Thyroid gland (tissue), 4 donors: ENCODE results near the gene MRPS14.
"Not testable (repeated sequence)": the region's sequence is repeated elsewhere in the genome, so short reads cannot be mapped to it uniquely, and the experiment has no call there.

ENCODE experiments used
- POLR2A ChIP-seq, 2 donors: fragments of 450-650 bp; IDR thresholded peaks; one replicate each; pipeline ENCODE4 v1.6.1; 2017; ENCODE audit warnings: antibody characterized with exemption in 2 of 2, mild to moderate bottlenecking in 2 of 2, moderate library complexity in 1 of 2
- TF ChIP-seq, protein P1 (sequence below), 6 experiments: fragments of 200-600 bp in 3 of 6; fragments of 450-650 bp in 3 of 6; sonication (generic) in 3 of 6; IDR thresholded peaks; one replicate each; pipeline ENCODE4 v1.5.1; 2016 to 2019; ENCODE audit warnings: antibody characterized with exemption in 6 of 6, mild to moderate bottlenecking in 2 of 6, inconsistent platforms in 1 of 6, moderate library complexity in 1 of 6

- TF ChIP-seq, protein P1, sequence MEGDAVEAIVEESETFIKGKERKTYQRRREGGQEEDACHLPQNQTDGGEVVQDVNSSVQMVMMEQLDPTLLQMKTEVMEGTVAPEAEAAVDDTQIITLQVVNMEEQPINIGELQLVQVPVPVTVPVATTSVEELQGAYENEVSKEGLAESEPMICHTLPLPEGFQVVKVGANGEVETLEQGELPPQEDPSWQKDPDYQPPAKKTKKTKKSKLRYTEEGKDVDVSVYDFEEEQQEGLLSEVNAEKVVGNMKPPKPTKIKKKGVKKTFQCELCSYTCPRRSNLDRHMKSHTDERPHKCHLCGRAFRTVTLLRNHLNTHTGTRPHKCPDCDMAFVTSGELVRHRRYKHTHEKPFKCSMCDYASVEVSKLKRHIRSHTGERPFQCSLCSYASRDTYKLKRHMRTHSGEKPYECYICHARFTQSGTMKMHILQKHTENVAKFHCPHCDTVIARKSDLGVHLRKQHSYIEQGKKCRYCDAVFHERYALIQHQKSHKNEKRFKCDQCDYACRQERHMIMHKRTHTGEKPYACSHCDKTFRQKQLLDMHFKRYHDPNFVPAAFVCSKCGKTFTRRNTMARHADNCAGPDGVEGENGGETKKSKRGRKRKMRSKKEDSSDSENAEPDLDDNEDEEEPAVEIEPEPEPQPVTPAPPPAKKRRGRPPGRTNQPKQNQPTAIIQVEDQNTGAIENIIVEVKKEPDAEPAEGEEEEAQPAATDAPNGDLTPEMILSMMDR (IDR thresholded peaks at IDR 0.05) = not testable (repeated sequence)
- TF ChIP-seq POLR2A (IDR thresholded peaks at IDR 0.05) = not testable (repeated sequence)
Measured at GRCh38 chr1:175044591-175044990, 21.4 kb upstream of the MRPS14 start.
